Measurements from ENCODE around the gene DUOXA1. TPM values are rescaled to one million over a fixed set of nuclear protein-coding genes. Genes with fewer than 3 reads are reported as not detected.

Gene DUOXA1
- total RNA-seq, 2 experiments from 2014 or later = 0.19 to 0.36 TPM

DNA sequence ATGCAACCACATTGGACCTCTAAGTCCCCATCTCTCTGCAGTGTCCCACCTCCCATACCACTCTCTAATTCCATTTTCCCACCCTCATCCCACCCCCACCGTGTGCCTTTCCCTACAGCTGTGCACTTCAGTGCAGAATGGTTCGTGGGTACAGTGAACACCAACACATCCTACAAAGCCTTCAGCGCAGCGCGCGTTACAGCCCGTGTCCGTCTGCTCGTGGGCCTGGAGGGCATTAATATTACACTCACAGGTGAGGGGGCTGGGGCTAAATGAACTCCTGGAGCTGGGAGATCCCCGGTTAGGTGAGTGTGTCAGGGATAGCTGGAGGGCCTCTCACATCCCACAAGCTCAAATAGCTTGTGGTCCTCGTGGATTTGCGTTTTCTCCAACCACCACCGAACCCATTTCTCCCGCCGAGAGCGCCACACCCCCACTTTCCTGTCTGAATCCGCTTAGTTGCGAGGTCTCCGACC is 13.6 kb downstream of the DUOXA1 start:
- Mint-ChIP-seq H3K27ac (no peak overlapping the region), H3K36me3 (no peaks in the 10 kb centered on the region), H3K4me3 (no peak overlapping the region), H3K9me3 (no peaks in the 10 kb centered on the region), H3K4me1 (ENCODE audit: low read depth) (peaks cover 38% of the 10 kb centered on the region), H3K27me3 (peaks cover 66% of the 10 kb centered on the region)
- intact Hi-C loops (cut with micrococcal nuclease) = no loop called here
- CTCF ChIA-PET = interaction anchor here (0.6 to 1.8 kb wide), 6 partner anchors 11 to 284 kb away, joined by 3 to 8 read pairs (median 3); no protein-coding TSS in a partner anchor
- DNase-seq = no peak
- POLR2A ChIA-PET = no interaction called here

DNA sequence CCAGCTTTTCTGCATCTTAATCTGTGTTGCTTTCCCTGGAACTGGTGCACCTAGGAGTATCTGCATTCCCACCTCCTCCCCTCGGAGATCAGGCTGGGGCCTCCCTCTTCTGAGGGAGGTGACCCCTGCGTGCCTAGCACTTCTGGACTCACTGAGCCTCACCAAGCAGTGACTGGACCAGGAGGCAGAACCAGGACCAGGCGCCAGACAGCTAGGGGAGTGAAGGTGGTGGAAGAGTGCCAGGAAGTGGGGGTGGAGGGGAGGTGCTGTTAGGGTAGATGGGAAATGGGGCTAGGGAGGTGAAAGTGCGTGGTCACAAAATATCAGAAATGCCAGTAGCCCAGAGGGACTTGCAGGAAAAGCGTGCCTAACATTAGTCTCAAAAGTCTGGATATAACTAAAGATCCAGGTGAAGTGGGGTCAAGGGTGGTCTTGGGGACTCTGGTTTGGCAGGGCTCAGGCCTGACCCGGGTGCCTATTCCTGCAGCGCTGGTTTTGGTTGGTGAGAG is 14.3 kb downstream of the DUOXA1 start:
- peaks cover 38% of the 10 kb centered on the region for H3K4me1 Mint-ChIP-seq (ENCODE audit: low read depth)
- ChIA-PET POLR2A (no interaction called here), CTCF (interaction anchor here (0.8 to 1.8 kb wide), 2 partner anchors 12 to 20 kb away, joined by 3 to 8 read pairs; no protein-coding TSS in a partner anchor)
- no peaks in the 10 kb centered on the region for H3K36me3 Mint-ChIP-seq
- intact Hi-C loops (cut with micrococcal nuclease) = no loop called here
- H3K9me3 Mint-ChIP-seq = no peaks in the 10 kb centered on the region
- DNase-seq = no peak
- H3K4me3 Mint-ChIP-seq = no peak overlapping the region
- peaks cover 65% of the 10 kb centered on the region for H3K27me3 Mint-ChIP-seq
- H3K27ac Mint-ChIP-seq = no peak overlapping the region

DNA sequence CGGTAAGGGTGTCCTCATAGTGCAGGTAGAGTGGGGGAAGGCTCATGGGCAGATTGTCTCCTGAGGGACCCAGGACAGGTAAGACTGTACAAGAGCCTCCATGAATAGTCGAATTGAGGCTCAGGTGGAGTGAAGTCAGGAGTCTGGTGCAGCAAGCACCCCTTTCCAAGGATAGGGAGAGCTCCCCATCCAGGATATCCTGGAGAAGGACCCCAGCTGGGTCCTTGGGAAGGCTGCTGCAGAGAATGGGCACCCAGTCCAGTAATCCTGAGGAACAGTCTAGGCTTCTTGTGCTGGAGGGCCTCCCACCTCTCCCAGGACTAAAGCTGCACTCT is 15.0 kb downstream of the DUOXA1 start:
- intact Hi-C loops (cut with micrococcal nuclease) = no loop called here
- no peak for DNase-seq
- Mint-ChIP-seq H3K4me1 (ENCODE audit: low read depth) (peaks cover 38% of the 10 kb centered on the region), H3K27me3 (peaks cover 69% of the 10 kb centered on the region), H3K4me3 (no peak overlapping the region), H3K36me3 (no peaks in the 10 kb centered on the region), H3K27ac (no peak overlapping the region), H3K9me3 (no peaks in the 10 kb centered on the region)
- ChIA-PET CTCF (interaction anchor here (0.8 to 1.0 kb wide), 2 partner anchors 10 to 21 kb away, joined by 3 read pairs; no protein-coding TSS in a partner anchor), POLR2A (no interaction called here)

DNA sequence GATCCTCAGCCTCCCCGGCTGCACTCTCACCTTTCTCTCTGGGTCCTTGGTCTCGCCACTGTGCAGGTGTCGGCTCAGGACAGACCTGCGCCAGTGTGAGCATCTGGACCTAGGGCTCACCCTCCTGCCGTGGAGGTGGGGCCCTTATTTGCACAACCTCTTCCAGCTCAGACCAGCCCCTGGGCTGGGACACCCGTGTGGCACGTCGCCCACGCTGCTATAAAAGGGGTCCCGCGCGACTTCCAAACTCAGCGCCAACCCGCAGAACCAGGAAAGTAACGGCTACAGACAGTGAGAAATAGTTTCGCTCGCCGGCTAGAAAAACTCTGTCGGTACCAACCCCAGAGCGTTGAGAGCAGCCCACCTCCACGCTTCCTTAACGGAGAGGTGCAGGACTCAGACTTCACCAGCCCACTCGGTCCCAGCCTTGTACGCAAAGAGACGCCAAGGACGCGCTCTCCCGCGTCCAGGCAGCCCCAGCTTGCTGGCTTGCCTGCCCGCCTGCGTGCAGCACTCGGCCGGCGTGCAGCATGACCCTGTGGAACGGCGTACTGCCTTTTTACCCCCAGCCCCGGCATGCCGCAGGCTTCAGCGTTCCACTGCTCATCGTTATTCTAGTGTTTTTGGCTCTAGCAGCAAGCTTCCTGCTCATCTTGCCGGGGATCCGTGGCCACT is 15.5 kb downstream of the DUOXA1 start, which contains the start of the genes DUOX2 and DUOXA2:
Gene DUOX2 (minus strand): TSS at position 97 of the 675 bp plus-strand sequence. CDS start 761 bp downstream, outside the sequence.
Gene DUOXA2 (plus strand): TSS at position 251 of the 675 bp plus-strand sequence. CDS start 280 bp downstream, at position 531.
- H3K9me3 Mint-ChIP-seq = no peaks in the 10 kb centered on the region
- DNase-seq = no peak
- peaks cover 70% of the 10 kb centered on the region for H3K27me3 Mint-ChIP-seq

DNA sequence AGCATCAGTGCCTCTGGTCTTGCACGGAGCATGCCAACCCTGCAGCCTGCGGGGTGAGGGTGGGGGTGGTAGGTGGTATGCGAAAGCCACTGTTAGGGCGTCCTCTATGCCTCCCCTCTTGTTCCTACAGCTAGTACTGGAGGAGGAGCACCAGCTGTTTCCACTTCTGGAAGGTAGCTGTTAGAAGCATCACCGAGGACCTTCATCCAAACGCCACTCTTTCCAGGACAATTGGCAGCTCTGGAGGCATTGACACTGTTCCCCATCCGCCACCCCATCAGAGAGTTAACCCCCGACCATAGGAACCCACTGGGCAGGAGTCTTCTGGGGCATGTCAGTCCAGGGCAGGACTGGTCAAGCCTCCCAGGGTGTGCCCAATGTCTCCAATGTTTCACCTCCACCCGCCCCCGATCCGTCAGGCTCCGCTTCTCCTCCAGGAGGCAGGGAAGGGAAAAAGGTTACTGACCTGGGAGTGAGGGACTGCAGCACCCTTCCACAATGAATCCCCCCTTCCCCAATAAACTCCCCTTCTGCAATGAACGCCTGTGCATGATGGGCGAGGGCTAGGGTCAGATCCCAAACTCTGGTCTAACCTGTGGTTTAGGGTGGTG is 16.2 kb downstream of the DUOXA1 start:
- no peak for DNase-seq
- intact Hi-C loops (cut with micrococcal nuclease) = no loop called here
- H3K27ac Mint-ChIP-seq = no peak overlapping the region
- H3K4me3 Mint-ChIP-seq = no peak overlapping the region
- no peaks in the 10 kb centered on the region for H3K36me3 Mint-ChIP-seq
- POLR2A ChIA-PET = interaction anchor here (0.5 kb wide), 1 partner anchor 24 kb away, joined by 4 read pairs; no protein-coding TSS in a partner anchor
- peaks cover 70% of the 10 kb centered on the region for H3K27me3 Mint-ChIP-seq
- H3K4me1 Mint-ChIP-seq (ENCODE audit: low read depth) = peaks cover 38% of the 10 kb centered on the region
- CTCF ChIA-PET = interaction anchor here (1.1 kb wide), 1 partner anchor 13 kb away, joined by 3 read pairs; no protein-coding TSS in a partner anchor
- H3K9me3 Mint-ChIP-seq = no peaks in the 10 kb centered on the region

More for the DNA sequence above, 15.5 kb downstream of the DUOXA1 start, which contains the start of the genes DUOX2 and DUOXA2:
- Mint-ChIP-seq H3K27ac (no peak within 1 kb of the TSS), H3K36me3 (no peaks in the 10 kb centered on the region), H3K4me1 (ENCODE audit: low read depth) (peaks cover 38% of the 10 kb centered on the region), H3K4me3 (no peak within 1 kb of the TSS)
- ChIA-PET POLR2A (no interaction called here), CTCF (interaction anchor here (0.8 to 1.0 kb wide), 2 partner anchors 11 to 21 kb away, joined by 3 read pairs; no protein-coding TSS in a partner anchor)
- intact Hi-C loops (cut with micrococcal nuclease) = no loop called here

DNA sequence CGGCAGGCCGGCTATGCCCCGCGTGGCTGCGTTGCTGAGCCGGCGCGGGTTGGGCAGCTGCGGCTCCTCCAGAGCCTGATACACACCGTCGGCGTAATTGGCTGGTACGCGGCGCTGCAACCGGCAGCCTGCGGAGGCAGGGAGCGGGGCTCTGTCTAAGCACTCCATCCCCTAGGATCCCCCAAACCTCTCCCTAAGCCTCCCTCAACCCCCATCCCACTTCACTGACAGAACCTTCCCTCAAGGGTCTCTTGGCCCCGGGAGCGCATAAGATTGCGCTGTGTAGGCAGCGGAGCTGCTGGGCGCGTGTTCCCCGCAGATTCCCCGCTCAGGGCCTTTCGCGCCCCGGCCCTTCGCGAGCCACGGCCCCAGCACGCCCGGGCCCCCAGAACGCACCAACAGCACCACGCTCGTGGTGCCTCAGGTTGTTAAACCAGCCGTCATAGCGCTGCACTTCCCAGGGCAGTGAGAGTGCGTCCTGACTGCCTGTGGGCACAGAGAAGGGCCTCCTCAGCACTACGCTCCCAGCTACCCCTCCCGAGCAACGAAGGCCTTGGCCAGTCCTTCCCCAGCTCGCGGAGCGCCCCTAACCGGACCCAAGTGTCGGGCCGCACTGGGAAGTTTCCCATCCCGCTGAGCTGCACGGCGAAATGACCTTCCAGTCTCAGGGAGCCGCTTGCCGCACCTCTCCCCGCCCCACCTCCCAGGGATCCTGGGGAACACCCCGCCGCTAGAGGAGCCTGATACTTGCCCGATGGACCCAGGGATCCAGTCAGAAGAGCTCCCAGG is 16.9 kb downstream of the DUOXA1 start:
- intact Hi-C loops (cut with micrococcal nuclease) = no loop called here
- Mint-ChIP-seq H3K27ac (no peak overlapping the region), H3K4me1 (ENCODE audit: low read depth) (peaks cover 36% of the 10 kb centered on the region), H3K27me3 (peaks cover 66% of the 10 kb centered on the region), H3K4me3 (peak overlapping the region; percentile 27), H3K9me3 (no peaks in the 10 kb centered on the region), H3K36me3 (no peaks in the 10 kb centered on the region)
- ChIA-PET CTCF (interaction anchor here (1.1 to 1.5 kb wide), 2 partner anchors 9 to 13 kb away, joined by 3 to 4 read pairs; no protein-coding TSS in a partner anchor), POLR2A (no interaction called here)
- DNase-seq = no peak

DNA sequence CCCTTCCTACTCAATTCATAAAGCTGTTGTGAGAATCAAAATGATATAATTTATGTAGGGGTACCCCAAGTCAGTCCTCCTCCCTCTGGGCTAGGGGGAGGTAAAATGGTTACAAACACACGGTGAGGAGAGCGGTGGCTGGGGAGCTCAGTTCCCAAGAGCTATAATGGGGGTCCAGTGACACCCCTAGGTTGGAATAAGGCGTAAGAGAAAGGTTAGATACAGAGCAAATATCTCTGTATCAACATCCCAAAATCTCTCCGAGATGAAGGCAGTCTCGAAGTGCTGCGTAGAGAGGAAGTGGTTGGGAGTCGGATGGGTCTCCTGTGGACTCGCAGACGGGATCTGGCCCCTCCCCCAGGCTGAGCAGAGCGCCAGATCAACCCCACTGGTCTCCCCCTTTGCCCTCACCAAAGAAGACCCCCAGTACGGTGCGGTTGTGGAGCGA is 17.5 kb downstream of the DUOXA1 start:
- Mint-ChIP-seq H3K27me3 (peaks cover 61% of the 10 kb centered on the region), H3K36me3 (no peaks in the 10 kb centered on the region), H3K4me3 (peak overlapping the region; percentile 27), H3K4me1 (ENCODE audit: low read depth) (peaks cover 30% of the 10 kb centered on the region), H3K27ac (no peak overlapping the region), H3K9me3 (no peaks in the 10 kb centered on the region)
- ChIA-PET POLR2A (no interaction called here), CTCF (interaction anchor here (1.1 to 1.5 kb wide), 2 partner anchors 9 to 14 kb away, joined by 3 to 4 read pairs; no protein-coding TSS in a partner anchor)
- no peak for DNase-seq
- intact Hi-C loops (cut with micrococcal nuclease) = no loop called here

DNA sequence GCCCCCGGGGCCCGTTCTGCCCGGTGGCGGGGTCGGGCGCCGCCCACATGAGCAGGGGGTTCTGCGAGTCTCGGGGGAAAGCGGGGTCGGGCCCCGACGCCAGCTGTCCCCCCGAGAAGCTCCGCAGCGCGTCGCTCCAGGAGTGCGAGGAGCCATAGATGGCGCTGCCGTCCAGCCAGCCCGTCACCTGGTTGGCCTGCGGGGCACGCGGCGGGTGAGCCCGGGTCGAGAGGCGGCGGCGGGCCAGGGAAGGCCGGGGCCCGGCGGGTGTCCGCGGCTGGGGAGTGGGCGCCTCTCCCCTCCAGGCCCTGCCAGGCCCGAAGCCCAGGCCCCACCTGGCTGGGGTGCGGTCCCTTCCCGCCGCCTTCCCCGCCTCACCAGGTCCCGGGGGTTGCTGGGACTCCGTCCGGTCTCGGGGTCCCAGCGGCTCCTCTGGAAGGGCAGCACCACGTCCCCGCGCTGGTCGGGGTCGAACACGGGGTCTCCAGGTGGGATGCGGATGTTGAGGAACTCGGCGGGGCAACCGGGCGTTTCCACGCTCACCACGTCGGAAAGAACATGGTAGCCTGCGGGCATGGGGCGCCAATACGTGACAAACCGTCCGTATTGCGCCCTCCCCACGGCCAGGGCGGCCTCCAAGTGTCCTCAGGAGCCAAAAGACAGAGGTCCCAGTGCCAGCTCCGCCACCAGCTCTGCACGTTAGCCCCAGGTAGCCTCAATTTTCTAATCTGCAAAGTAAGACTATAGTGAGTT is 18.1 kb downstream of the DUOXA1 start:
- POLR2A ChIA-PET = no interaction called here
- H3K27ac Mint-ChIP-seq = no peak overlapping the region
- H3K9me3 Mint-ChIP-seq = no peaks in the 10 kb centered on the region
- no peak overlapping the region for H3K4me3 Mint-ChIP-seq
- no peaks in the 10 kb centered on the region for H3K36me3 Mint-ChIP-seq
- no peak for DNase-seq
- intact Hi-C loops (cut with micrococcal nuclease) = no loop called here
- peaks cover 59% of the 10 kb centered on the region for H3K27me3 Mint-ChIP-seq
- peaks cover 26% of the 10 kb centered on the region for H3K4me1 Mint-ChIP-seq (ENCODE audit: low read depth)
- CTCF ChIA-PET = interaction anchor here (1.5 kb wide), 1 partner anchor 10 kb away, joined by 4 read pairs; no protein-coding TSS in a partner anchor

DNA sequence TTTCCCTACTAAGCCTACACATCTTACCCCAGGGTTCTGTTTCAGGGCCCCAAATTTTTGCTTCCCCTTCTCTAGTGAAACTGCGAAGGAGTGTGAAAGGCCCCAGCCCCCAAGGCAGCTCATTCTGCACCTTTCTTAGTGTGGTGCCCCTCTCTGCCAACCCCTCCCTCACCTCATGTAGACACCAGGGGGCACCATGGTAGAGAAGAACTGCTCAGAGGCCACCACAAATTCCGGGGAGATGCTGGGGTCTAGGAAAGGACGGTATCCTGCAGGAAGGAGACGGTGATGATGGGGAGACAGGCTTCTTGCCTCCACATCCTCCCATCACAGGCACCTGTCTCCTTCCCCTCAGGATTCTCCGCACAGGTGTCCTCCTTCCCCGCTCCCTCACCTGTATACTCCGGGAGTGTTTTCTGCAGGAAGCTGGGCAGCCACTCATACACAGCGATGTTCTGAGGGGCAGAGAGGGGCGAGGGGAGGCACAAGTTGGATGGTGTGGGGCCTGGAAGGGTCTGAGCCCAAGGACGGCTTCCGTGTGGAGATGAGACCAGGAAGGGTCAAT is 19.3 kb downstream of the DUOXA1 start:
- POLR2A ChIA-PET = no interaction called here
- Mint-ChIP-seq H3K9me3 (no peaks in the 10 kb centered on the region), H3K4me3 (no peak overlapping the region), H3K4me1 (ENCODE audit: low read depth) (peaks cover 21% of the 10 kb centered on the region), H3K27ac (no peak overlapping the region), H3K27me3 (peaks cover 55% of the 10 kb centered on the region), H3K36me3 (no peaks in the 10 kb centered on the region)
- intact Hi-C loops (cut with micrococcal nuclease) = no loop called here
- CTCF ChIA-PET = interaction anchor here (0.6 to 2.0 kb wide), 2 partner anchors 8 to 11 kb away, joined by 3 to 10 read pairs; no protein-coding TSS in a partner anchor
- no peak for DNase-seq

DNA sequence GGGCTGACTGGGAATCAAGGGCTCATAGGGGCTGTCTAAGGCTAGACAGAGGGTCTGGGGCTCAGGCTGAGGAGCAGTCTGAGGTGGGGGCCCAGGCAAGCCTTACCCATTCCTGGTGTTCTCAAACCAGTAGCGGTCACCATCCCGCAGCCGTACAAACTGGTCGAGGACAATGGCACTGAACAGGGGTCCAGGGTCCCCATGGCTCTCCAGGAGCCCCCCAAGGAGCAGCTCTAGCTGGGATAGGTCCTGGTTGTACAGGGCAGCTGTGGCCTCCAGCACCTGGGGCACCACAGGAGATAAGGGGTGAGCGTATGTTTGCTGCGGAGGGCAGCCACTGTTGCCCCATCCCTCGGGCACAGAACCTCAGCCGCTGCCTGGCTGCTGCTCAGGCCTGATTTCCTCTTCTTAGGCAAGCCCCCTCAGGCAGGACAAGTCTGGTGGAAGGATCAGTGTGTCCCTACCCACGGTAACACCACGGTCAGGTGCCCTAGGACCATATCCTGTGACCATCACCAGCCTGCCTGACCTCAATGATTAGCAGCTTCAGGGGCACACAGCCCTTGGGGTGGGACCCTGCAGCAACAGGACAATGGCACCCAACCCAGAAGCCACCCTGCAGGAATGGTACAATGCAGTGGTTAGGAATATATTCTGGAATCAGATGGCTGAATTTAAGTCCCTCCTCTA is 21.6 kb downstream of the DUOXA1 start:
- no peak for DNase-seq
- intact Hi-C loops (cut with micrococcal nuclease) = no loop called here
- Mint-ChIP-seq H3K27me3 (peaks cover 32% of the 10 kb centered on the region), H3K4me3 (no peak overlapping the region), H3K27ac (no peak overlapping the region), H3K36me3 (no peaks in the 10 kb centered on the region), H3K9me3 (no peaks in the 10 kb centered on the region), H3K4me1 (ENCODE audit: low read depth) (peaks cover 13% of the 10 kb centered on the region)
- CTCF ChIA-PET = interaction anchor here (0.9 kb wide), 1 partner anchor 10 kb away, joined by 3 read pairs; no protein-coding TSS in a partner anchor
- POLR2A ChIA-PET = no interaction called here
